ENCODE results near the gene NFIB.

Gene NFIB

DNA sequence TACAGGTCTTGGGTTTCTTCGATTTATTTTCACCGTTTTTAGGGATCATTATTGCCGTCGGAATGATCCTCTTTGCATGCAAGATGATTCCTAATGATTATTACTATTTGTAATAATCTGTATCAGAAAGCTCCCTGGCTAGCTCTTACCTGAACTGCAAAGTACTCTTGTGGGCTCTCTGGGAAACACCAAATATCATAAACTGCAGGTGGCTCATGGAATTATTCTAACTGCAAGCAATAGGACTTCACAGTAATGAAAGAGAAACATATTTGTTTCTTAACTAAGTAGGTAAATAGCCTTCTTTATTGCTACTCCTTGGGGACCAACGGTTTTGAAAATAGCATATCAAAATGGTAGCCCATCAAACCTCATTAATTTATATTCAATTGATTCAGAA lies 219.4 kb downstream of the NFIB start:
- no peak overlapping the region for H3K4me3 ChIP-seq (ENCODE audit: low read depth, low read length)
- TF ChIP-seq, protein P1, sequence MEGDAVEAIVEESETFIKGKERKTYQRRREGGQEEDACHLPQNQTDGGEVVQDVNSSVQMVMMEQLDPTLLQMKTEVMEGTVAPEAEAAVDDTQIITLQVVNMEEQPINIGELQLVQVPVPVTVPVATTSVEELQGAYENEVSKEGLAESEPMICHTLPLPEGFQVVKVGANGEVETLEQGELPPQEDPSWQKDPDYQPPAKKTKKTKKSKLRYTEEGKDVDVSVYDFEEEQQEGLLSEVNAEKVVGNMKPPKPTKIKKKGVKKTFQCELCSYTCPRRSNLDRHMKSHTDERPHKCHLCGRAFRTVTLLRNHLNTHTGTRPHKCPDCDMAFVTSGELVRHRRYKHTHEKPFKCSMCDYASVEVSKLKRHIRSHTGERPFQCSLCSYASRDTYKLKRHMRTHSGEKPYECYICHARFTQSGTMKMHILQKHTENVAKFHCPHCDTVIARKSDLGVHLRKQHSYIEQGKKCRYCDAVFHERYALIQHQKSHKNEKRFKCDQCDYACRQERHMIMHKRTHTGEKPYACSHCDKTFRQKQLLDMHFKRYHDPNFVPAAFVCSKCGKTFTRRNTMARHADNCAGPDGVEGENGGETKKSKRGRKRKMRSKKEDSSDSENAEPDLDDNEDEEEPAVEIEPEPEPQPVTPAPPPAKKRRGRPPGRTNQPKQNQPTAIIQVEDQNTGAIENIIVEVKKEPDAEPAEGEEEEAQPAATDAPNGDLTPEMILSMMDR (IDR thresholded peaks at IDR 0.05; ENCODE audit: low read depth, low read length), result no peak
- no peaks in the 10 kb centered on the region for H3K36me3 ChIP-seq
- no peak overlapping the region for H3K27ac ChIP-seq
- DNase-seq, result no peak
- H3K9me3 ChIP-seq (ENCODE audit: severe bottlenecking), result no peaks in the 10 kb centered on the region
- H3K27me3 ChIP-seq (ENCODE audit: insufficient read depth, low read depth, severe bottlenecking), result no peaks in the 10 kb centered on the region

GRCh38 chr9:14092344-14092743 lies 221.6 kb downstream of the NFIB start:
- no peaks in the 10 kb centered on the region for H3K27me3 ChIP-seq (ENCODE audit: insufficient read depth, low read depth, severe bottlenecking)
- TF ChIP-seq, protein P1 (IDR thresholded peaks at IDR 0.05; ENCODE audit: low read depth, low read length), result no peak
- no peaks in the 10 kb centered on the region for H3K9me3 ChIP-seq (ENCODE audit: severe bottlenecking)
- no peaks in the 10 kb centered on the region for H3K36me3 ChIP-seq
- no peak overlapping the region for H3K4me3 ChIP-seq (ENCODE audit: low read depth, low read length)
- DNase-seq, result no peak
- no peak overlapping the region for H3K27ac ChIP-seq

DNA sequence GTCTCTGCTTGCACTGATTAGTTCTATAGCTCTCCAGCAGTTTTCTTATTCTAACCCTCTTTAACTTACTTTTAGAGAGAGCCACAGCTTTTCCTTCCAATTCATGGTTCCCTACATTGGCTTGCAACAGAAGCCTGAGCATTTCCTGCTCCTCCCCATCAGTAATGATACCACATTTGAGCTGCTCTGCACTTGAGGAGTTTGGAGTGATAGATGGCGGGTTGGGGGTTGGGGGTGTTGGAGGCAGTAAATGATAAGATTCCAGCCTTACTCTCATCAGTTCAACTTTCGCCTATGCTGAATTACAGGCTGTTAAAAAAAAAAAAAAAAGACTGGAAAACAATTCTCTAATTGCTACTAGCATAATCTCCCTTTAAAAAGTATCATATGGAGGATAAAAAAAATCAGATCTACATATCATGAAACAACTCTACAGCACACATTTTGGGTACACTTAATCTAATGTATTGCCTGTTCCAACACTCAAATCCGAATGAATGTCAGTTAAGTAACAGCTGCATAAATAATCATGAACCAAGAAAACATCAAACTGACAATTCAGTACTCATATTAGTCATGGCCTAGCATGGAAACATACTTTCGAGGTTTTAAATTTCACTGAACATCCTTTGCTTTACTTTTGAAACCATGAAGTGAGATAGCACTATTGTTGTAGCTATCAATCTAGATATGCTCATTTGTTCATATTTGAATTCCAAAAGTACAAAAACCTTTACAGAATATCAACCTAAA lies 224.7 kb downstream of the NFIB start:
- H3K4me3 ChIP-seq (ENCODE audit: low read depth, low read length), result no peak overlapping the region
- H3K9me3 ChIP-seq (ENCODE audit: severe bottlenecking), result no peaks in the 10 kb centered on the region
- no peak for DNase-seq
- no peaks in the 10 kb centered on the region for H3K27me3 ChIP-seq (ENCODE audit: insufficient read depth, low read depth, severe bottlenecking)
- TF ChIP-seq, protein P1 (IDR thresholded peaks at IDR 0.05; ENCODE audit: low read depth, low read length), result no peak
- no peaks in the 10 kb centered on the region for H3K36me3 ChIP-seq
- H3K27ac ChIP-seq, result no peak overlapping the region

DNA sequence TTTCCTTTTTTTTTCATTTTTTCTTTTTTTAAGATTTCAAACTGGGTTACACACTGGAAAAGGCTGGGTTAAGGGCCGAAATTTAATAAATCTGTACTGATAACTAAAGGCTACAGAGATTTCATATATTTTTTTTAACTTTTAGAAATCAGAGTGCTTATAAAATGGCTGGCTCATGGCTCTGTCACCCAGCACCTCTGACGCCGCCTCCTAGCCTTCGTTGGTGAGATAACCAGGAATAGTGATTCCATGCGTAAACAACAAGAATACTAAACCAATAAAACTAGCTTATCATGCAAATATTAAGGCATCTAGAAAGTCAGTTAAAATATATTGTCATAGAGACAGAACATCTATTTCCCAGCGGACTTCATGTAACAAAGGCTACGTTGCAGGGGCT lies 226.4 kb downstream of the NFIB start:
- no peaks in the 10 kb centered on the region for H3K9me3 ChIP-seq (ENCODE audit: severe bottlenecking)
- no peaks in the 10 kb centered on the region for H3K36me3 ChIP-seq
- H3K27me3 ChIP-seq (ENCODE audit: insufficient read depth, low read depth, severe bottlenecking), result no peaks in the 10 kb centered on the region
- H3K4me3 ChIP-seq (ENCODE audit: low read depth, low read length), result no peak overlapping the region
- no peak overlapping the region for H3K27ac ChIP-seq
- TF ChIP-seq, protein P1 (IDR thresholded peaks at IDR 0.05; ENCODE audit: low read depth, low read length), result no peak
- no peak for DNase-seq

DNA sequence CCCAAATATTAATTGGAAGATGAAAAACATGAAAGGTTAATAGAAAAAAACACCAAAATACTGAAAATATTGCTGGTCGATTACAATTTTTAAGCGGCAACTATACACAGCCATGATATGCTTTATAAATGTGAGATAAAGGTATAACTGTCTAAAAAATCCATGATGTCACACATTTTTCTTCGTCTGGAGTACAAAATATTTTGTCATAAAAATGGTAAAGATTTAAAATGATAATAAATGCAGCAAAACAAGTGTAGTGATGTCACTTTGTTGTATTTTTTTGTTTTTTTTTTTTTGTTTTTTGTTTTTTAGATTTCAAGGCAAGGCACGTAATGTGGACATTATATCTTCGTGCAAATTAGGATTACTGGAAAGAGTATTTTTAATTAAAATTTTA lies 227.4 kb downstream of the NFIB start:
- no peak overlapping the region for H3K27ac ChIP-seq
- H3K9me3 ChIP-seq (ENCODE audit: severe bottlenecking), result no peaks in the 10 kb centered on the region
- DNase-seq, result no peak
- H3K36me3 ChIP-seq, result no peaks in the 10 kb centered on the region
- no peaks in the 10 kb centered on the region for H3K27me3 ChIP-seq (ENCODE audit: insufficient read depth, low read depth, severe bottlenecking)
- TF ChIP-seq, protein P1 (IDR thresholded peaks at IDR 0.05; ENCODE audit: low read depth, low read length), result no peak
- no peak overlapping the region for H3K4me3 ChIP-seq (ENCODE audit: low read depth, low read length)

DNA sequence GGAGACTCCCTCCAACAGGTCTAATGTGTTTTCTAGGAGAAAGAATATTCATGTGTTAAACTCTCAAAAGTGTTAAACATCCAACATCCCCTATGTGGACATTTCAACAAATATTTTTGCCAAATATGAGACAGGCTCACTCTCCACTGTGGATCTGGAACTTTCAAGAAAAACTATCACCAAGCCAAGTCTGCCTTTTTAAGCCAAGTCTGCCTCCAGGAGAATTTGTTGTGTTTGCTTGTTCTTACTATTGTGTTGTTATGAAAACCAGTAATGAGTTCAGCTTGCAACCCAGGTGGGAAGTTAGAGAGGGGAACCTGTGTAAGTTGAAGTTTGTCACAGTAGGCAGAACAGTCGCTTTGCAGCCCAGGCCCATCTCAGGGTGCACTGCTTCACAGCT lies 228.1 kb downstream of the NFIB start:
- no peak for DNase-seq
- H3K36me3 ChIP-seq, result no peaks in the 10 kb centered on the region
- H3K27ac ChIP-seq, result no peak overlapping the region
- TF ChIP-seq, protein P1 (IDR thresholded peaks at IDR 0.05; ENCODE audit: low read depth, low read length), result no peak
- no peaks in the 10 kb centered on the region for H3K9me3 ChIP-seq (ENCODE audit: severe bottlenecking)
- H3K27me3 ChIP-seq (ENCODE audit: insufficient read depth, low read depth, severe bottlenecking), result no peaks in the 10 kb centered on the region
- no peak overlapping the region for H3K4me3 ChIP-seq (ENCODE audit: low read depth, low read length)

All from WERI-Rb-1 (cell line).